Measurements from ENCODE around the gene INSM1. TPM values are rescaled to one million over a fixed set of nuclear protein-coding genes. Genes with fewer than 3 reads are reported as not detected.

INSM1 gene
- total and polyA plus RNA-seq, 2 donors (not counting 1 experiment from before 2014, with no cell fraction given) = not detected

- H3K27ac ChIP-seq (ENCODE audit: insufficient read depth, low read length) = no peak overlapping the region
- no peaks in the 10 kb centered on the region for H3K4me1 ChIP-seq (ENCODE audit: control insufficient read depth, extremely low read depth, insufficient read depth, low read length)
- H3K36me3 ChIP-seq (ENCODE audit: control insufficient read depth, insufficient read depth, low read length) = no peaks in the 10 kb centered on the region
These were observed 34.1 kb downstream of the INSM1 start for GRCh38 chr20:20401991-20402390.

DNA sequence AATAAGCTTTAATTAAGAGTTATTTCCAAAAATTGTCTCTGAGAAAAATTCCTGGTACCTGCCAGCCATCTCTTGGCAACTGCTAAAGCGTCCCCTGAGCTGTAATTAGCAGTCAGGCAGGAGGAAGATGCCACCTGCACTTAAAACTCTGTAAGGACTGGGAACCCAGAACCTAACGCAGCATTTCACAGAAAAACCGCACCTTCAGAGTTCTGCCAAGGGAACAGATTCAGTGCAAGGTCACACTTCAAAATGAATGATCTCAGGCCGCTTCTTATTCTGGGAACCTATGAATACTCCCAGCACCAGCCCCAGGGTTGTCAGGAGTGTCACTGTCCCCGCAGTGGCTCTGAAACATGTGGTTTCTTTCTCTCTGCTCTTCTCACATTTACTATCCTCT lies 36.7 kb downstream of the INSM1 start:
- no peak overlapping the region for H3K9ac ChIP-seq (ENCODE audit: insufficient read depth, low read length)
- H3K27me3 ChIP-seq (ENCODE audit: control insufficient read depth, insufficient read depth, low read length) = no peaks in the 10 kb centered on the region

More at GRCh38 chr20:20401991-20402390, 34.1 kb downstream of the INSM1 start:
- H3K9ac ChIP-seq (ENCODE audit: insufficient read depth, low read length) = no peak overlapping the region
- no peaks in the 10 kb centered on the region for H3K9me3 ChIP-seq (ENCODE audit: control insufficient read depth, insufficient read depth, low read depth, low read length)
- H3K4me2 ChIP-seq (ENCODE audit: extremely low read depth, insufficient read depth, low read length) = no peak overlapping the region
- H2AFZ ChIP-seq (ENCODE audit: low read length) = no peak overlapping the region
- H4K20me1 ChIP-seq (ENCODE audit: control insufficient read depth, extremely low read depth, insufficient read depth, low read length) = no peaks in the 10 kb centered on the region
- DNase-seq (ENCODE audit: low read depth in 2 of 2) = no peak
- no peak overlapping the region for H3K4me3 ChIP-seq (replicated peaks in 1 of 4; ENCODE audit: control extremely low read depth in 1 of 4, insufficient read depth in 1 of 4, low read depth in 3 of 4, low read length in 4 of 4)
- H3K27me3 ChIP-seq (ENCODE audit: control insufficient read depth, insufficient read depth, low read length) = no peaks in the 10 kb centered on the region
- TF ChIP-seq EZH2 (IDR thresholded peaks at IDR 0.05; ENCODE audit: low read length, missing control alignments) = no peak
- TF ChIP-seq, protein P1, sequence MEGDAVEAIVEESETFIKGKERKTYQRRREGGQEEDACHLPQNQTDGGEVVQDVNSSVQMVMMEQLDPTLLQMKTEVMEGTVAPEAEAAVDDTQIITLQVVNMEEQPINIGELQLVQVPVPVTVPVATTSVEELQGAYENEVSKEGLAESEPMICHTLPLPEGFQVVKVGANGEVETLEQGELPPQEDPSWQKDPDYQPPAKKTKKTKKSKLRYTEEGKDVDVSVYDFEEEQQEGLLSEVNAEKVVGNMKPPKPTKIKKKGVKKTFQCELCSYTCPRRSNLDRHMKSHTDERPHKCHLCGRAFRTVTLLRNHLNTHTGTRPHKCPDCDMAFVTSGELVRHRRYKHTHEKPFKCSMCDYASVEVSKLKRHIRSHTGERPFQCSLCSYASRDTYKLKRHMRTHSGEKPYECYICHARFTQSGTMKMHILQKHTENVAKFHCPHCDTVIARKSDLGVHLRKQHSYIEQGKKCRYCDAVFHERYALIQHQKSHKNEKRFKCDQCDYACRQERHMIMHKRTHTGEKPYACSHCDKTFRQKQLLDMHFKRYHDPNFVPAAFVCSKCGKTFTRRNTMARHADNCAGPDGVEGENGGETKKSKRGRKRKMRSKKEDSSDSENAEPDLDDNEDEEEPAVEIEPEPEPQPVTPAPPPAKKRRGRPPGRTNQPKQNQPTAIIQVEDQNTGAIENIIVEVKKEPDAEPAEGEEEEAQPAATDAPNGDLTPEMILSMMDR (conservative IDR thresholded peaks at IDR 0.05 in 1 of 2, IDR thresholded peaks at IDR 0.05 in 1 of 2; ENCODE audit: low read depth in 1 of 2, low read length in 2 of 2) = no peak
- no peaks in the 10 kb centered on the region for H3K79me2 ChIP-seq (ENCODE audit: control insufficient read depth, insufficient read depth, low read length)

DNA sequence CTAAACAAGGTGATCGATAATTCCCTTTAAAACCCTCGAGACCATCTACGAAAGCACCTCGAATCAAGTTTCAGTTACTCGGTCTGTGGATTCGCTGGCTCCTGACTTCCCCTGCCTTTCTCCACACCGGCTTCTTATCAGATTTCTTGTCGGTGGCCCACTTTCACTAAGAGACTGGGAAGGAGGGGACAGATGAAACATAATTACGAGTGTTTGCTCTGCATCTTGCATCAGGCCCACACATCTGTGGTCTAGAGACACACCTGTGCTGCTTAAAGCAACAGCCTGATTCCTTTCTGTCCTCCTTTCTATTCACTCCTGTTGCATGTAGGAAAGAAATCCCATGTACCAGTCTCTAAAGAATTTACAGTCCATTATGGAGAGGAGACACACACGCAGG lies 37.7 kb downstream of the INSM1 start:
- no peak for DNase-seq (ENCODE audit: low read depth in 2 of 2)
- Histone ChIP-seq H4K20me1 (ENCODE audit: control insufficient read depth, extremely low read depth, insufficient read depth, low read length) (no peaks in the 10 kb centered on the region), H3K27me3 (ENCODE audit: control insufficient read depth, insufficient read depth, low read length) (no peaks in the 10 kb centered on the region), H3K9me3 (ENCODE audit: control insufficient read depth, insufficient read depth, low read depth, low read length) (no peaks in the 10 kb centered on the region), H3K4me1 (ENCODE audit: control insufficient read depth, extremely low read depth, insufficient read depth, low read length) (no peaks in the 10 kb centered on the region), H3K79me2 (ENCODE audit: control insufficient read depth, insufficient read depth, low read length) (no peaks in the 10 kb centered on the region), H2AFZ (ENCODE audit: low read length) (no peak overlapping the region), H3K4me2 (ENCODE audit: extremely low read depth, insufficient read depth, low read length) (no peak overlapping the region), H3K9ac (ENCODE audit: insufficient read depth, low read length) (no peak overlapping the region), H3K27ac (ENCODE audit: insufficient read depth, low read length) (no peak overlapping the region), H3K36me3 (ENCODE audit: control insufficient read depth, insufficient read depth, low read length) (no peaks in the 10 kb centered on the region), H3K4me3 (replicated peaks in 1 of 4; ENCODE audit: control extremely low read depth in 1 of 4, insufficient read depth in 1 of 4, low read depth in 3 of 4, low read length in 4 of 4) (no peak overlapping the region)
- TF ChIP-seq, protein P1 (conservative IDR thresholded peaks at IDR 0.05 in 1 of 2, IDR thresholded peaks at IDR 0.05 in 1 of 2; ENCODE audit: low read depth in 1 of 2, low read length in 2 of 2) = no peak
- TF ChIP-seq EZH2 (IDR thresholded peaks at IDR 0.05; ENCODE audit: low read length, missing control alignments) = no peak

More for the DNA sequence above, 36.7 kb downstream of the INSM1 start:
- no peak for DNase-seq (ENCODE audit: low read depth in 2 of 2)
- Histone ChIP-seq H3K4me1 (ENCODE audit: control insufficient read depth, extremely low read depth, insufficient read depth, low read length) (no peaks in the 10 kb centered on the region), H3K79me2 (ENCODE audit: control insufficient read depth, insufficient read depth, low read length) (no peaks in the 10 kb centered on the region), H3K27ac (ENCODE audit: insufficient read depth, low read length) (no peak overlapping the region), H3K4me2 (ENCODE audit: extremely low read depth, insufficient read depth, low read length) (no peak overlapping the region), H4K20me1 (ENCODE audit: control insufficient read depth, extremely low read depth, insufficient read depth, low read length) (no peaks in the 10 kb centered on the region), H3K36me3 (ENCODE audit: control insufficient read depth, insufficient read depth, low read length) (no peaks in the 10 kb centered on the region), H2AFZ (ENCODE audit: low read length) (no peak overlapping the region), H3K9me3 (ENCODE audit: control insufficient read depth, insufficient read depth, low read depth, low read length) (no peaks in the 10 kb centered on the region), H3K4me3 (replicated peaks in 1 of 4; ENCODE audit: control extremely low read depth in 1 of 4, insufficient read depth in 1 of 4, low read depth in 3 of 4, low read length in 4 of 4) (no peak overlapping the region)
- TF ChIP-seq EZH2 (IDR thresholded peaks at IDR 0.05; ENCODE audit: low read length, missing control alignments) = no peak
- TF ChIP-seq, protein P1 (conservative IDR thresholded peaks at IDR 0.05 in 1 of 2, IDR thresholded peaks at IDR 0.05 in 1 of 2; ENCODE audit: low read depth in 1 of 2, low read length in 2 of 2) = no peak
